PC-9 (cell line): ENCODE data around the gene CDC42. TPM values are rescaled to one million over a fixed set of nuclear protein-coding genes. Genes with fewer than 3 reads are reported as not detected.

ENCODE experiments used
- BruUV-seq: library from RNA; stranded (reverse); fragments of 400-500 nt; replicated peaks from 2 replicates; lab custom pipeline; 2021; lab: Mats Ljungman, UMichigan
- CTCF ChIA-PET: fragments of 300-600 bp; sonication (Branson Sonifier 250); formaldehyde crosslinking; loops from one replicate; lab custom pipeline; 2022; ENCODE audit warnings: antibody characterized with exemption; lab: Charles Lee
- POLR2A ChIA-PET: fragments of 300-600 bp; sonication (Branson Sonifier 250); formaldehyde crosslinking; loops from one replicate; lab custom pipeline; 2022; ENCODE audit warnings: antibody characterized with exemption; ENCODE audit not compliant: unreplicated experiment; lab: Charles Lee
- DNase-seq, 2 experiments: peaks; one replicate each; pipeline versions ENCODE4 v3.0.0 to v3.0.0-alpha.2; 2015 to 2022; ENCODE audit warnings: mixed read lengths in 1 of 2
- H2AFZ ChIP-seq: fragments of 200-600 bp; sonication (generic); 2 replicates; pipeline ENCODE4 v1.8.1; 2017; ENCODE audit warnings: antibody characterized with exemption
- H3F3A ChIP-seq: fragments of 200-600 bp; sonication (generic); 2 replicates; pipeline ENCODE4 v1.8.1; 2017; ENCODE audit warnings: antibody characterized with exemption, mild to moderate bottlenecking, low read depth; ENCODE audit not compliant: insufficient read depth
- H3K27ac ChIP-seq: fragments of 200-600 bp; sonication (generic); 2 replicates; pipeline ENCODE4 v1.6.1; 2016; ENCODE audit warnings: mixed run types
- H3K27me3 ChIP-seq: fragments of 200-600 bp; sonication (generic); 2 replicates; pipeline ENCODE4 v1.6.1; 2016; ENCODE audit warnings: low read depth, mixed run types; ENCODE audit not compliant: insufficient read depth
- H3K36me3 ChIP-seq: fragments of 200-600 bp; sonication (generic); 2 replicates; pipeline ENCODE4 v1.6.1; 2016; ENCODE audit warnings: low read depth, mixed run types
- H3K4me1 ChIP-seq: fragments of 200-600 bp; sonication (generic); replicated peaks from 2 replicates; pipeline ENCODE4 v1.6.1; 2016; ENCODE audit warnings: mixed run types; ENCODE audit not compliant: insufficient read depth
- H3K4me2 ChIP-seq: fragments of 200-600 bp; sonication (generic); 2 replicates; pipeline ENCODE4 v1.6.1; 2017; ENCODE audit warnings: mixed run types
- H3K4me3 ChIP-seq: fragments of 200-600 bp; sonication (generic); 2 replicates; pipeline ENCODE4 v1.6.1; 2016; ENCODE audit warnings: mixed run types
- H3K79me2 ChIP-seq: fragments of 200-600 bp; sonication (generic); 2 replicates; pipeline ENCODE4 v1.6.1; 2017; ENCODE audit warnings: low read depth, mixed run types
- H3K9me2 ChIP-seq: fragments of 200-600 bp; sonication (generic); 2 replicates; pipeline ENCODE4 v1.8.1; 2017; ENCODE audit warnings: mild to moderate bottlenecking; ENCODE audit not compliant: insufficient read depth
- H3K9me3 ChIP-seq: fragments of 200-600 bp; sonication (generic); 2 replicates; pipeline ENCODE4 v1.8.1; 2016; ENCODE audit warnings: low read depth; ENCODE audit not compliant: insufficient read depth
- H4K20me1 ChIP-seq: fragments of 200-600 bp; sonication (generic); 2 replicates; pipeline ENCODE4 v1.8.1; 2017; ENCODE audit not compliant: insufficient read depth
- CTCF ChIP-seq: fragments of 200-600 bp; sonication (generic); conservative IDR thresholded peaks from 2 replicates; pipeline ENCODE4 v1.6.1; 2017; ENCODE audit warnings: mixed run types, antibody characterized with exemption, mild to moderate bottlenecking, moderate library complexity
- EZH2 ChIP-seq: fragments of 200-600 bp; sonication (generic); IDR thresholded peaks from 2 replicates; pipeline ENCODE4 v1.8.0; 2017; ENCODE audit warnings: antibody characterized with exemption, low read depth
- intact Hi-C: fragments of 100-400 bp; cut with micrococcal nuclease; formaldehyde crosslinking; loops from one replicate; pipeline ENCODE4 v1.10.0; 2022; ENCODE audit not compliant: unreplicated experiment
- total RNA-seq: library from RNA; stranded (reverse); gene quantifications from 2 replicates; pipeline ENCODE4 v1.2.3, GENCODE V29; 2021

The CDC42 gene
- total RNA-seq, 1 experiment from 2014 or later = 183 TPM

GRCh38 chr1:22131875-22132486 lies 79.5 kb downstream of the CDC42 start:
- intact Hi-C loops = loop anchor here (1.0 to 10.0 kb wide), 4 partner anchors 143 to 513 kb away; partner anchors contain the start of gene C1QC
- Histone ChIP-seq H2AFZ (no peak overlapping the region), H3K36me3 (no peaks in the 10 kb centered on the region), H3K27me3 (no peaks in the 10 kb centered on the region), H3K27ac (no peak overlapping the region), H3K4me3 (no peak overlapping the region), H3K4me1 (peaks cover 10% of the 10 kb centered on the region), H3K4me2 (peak overlapping the region; percentile 34; the same call in 1 of the 2 replicates), H3F3A (no peaks in the 10 kb centered on the region), H4K20me1 (no peaks in the 10 kb centered on the region), H3K9me2 (no peaks in the 10 kb centered on the region), H3K79me2 (no peaks in the 10 kb centered on the region), H3K9me3 (no peaks in the 10 kb centered on the region)
- no TSS peak for BruUV-seq
- ChIA-PET CTCF (interaction anchor here (0.6 to 1.9 kb wide), 4 partner anchors 8 to 747 kb away, joined by 3 to 17 read pairs (median 4); no protein-coding TSS in a partner anchor), POLR2A (no interaction called here)
- no peak for TF ChIP-seq EZH2
- peak; percentile 89 for TF ChIP-seq CTCF
- peak in 1 of 2 experiments; percentile 68 for DNase-seq

GRCh38 chr1:22132517-22133235 lies 80.2 kb downstream of the CDC42 start:
- no peaks in the 10 kb centered on the region for H4K20me1 ChIP-seq
- H3K9me2 ChIP-seq = no peaks in the 10 kb centered on the region
- H3K4me2 ChIP-seq = peak overlapping the region; percentile 34; the same call in 1 of the 2 replicates
- TF ChIP-seq EZH2 (no peak), CTCF (no peak)
- H3K36me3 ChIP-seq = no peaks in the 10 kb centered on the region
- intact Hi-C loops = loop anchor here (1.0 to 10.0 kb wide), 4 partner anchors 143 to 512 kb away; partner anchors contain the start of gene C1QC
- H3K4me1 ChIP-seq = peaks cover 10% of the 10 kb centered on the region
- ChIA-PET CTCF (interaction anchor here (0.6 to 1.4 kb wide), 5 partner anchors 8 to 376 kb away, joined by 3 read pairs; no protein-coding TSS in a partner anchor), POLR2A (no interaction called here)
- no peak overlapping the region for H2AFZ ChIP-seq
- no peaks in the 10 kb centered on the region for H3F3A ChIP-seq
- H3K9me3 ChIP-seq = no peaks in the 10 kb centered on the region
- H3K4me3 ChIP-seq = no peak overlapping the region
- no peak overlapping the region for H3K27ac ChIP-seq
- no TSS peak for BruUV-seq
- no peaks in the 10 kb centered on the region for H3K27me3 ChIP-seq
- peak in 1 of 2 experiments; percentile 49 for DNase-seq
- no peaks in the 10 kb centered on the region for H3K79me2 ChIP-seq

- Histone ChIP-seq H3K27me3 (no peaks in the 10 kb centered on the region), H3K9me2 (no peaks in the 10 kb centered on the region), H3K36me3 (no peaks in the 10 kb centered on the region), H3K9me3 (no peaks in the 10 kb centered on the region), H3K4me3 (no peak overlapping the region), H3K4me1 (peaks cover 10% of the 10 kb centered on the region), H3K79me2 (no peaks in the 10 kb centered on the region), H3K4me2 (no peak overlapping the region), H3K27ac (no peak overlapping the region), H3F3A (no peaks in the 10 kb centered on the region), H2AFZ (no peak overlapping the region), H4K20me1 (no peaks in the 10 kb centered on the region)
- DNase-seq = no peak
- ChIA-PET POLR2A (no interaction called here), CTCF (interaction anchor here (1.4 kb wide), 1 partner anchor 96 kb away, joined by 3 read pairs; no protein-coding TSS in a partner anchor)
- TF ChIP-seq EZH2 (no peak), CTCF (no peak)
- intact Hi-C loops = loop anchor here (10.0 kb wide), 1 partner anchor 511 kb away; the partner anchor contains the start of gene C1QC
- no TSS peak for BruUV-seq
Observed at GRCh38 chr1:22133247-22133930, 80.9 kb downstream of the CDC42 start.
